AG08396 (cell line): ENCODE results near the gene TOR1B.
"Not testable (repeated sequence)": the region's sequence is repeated elsewhere in the genome, so short reads cannot be mapped to it uniquely, and the experiment has no call there.

ENCODE experiments used
- DNase-seq: peaks from one replicate; pipeline ENCODE4 v3.0.0; 2012; ENCODE audit warnings: low spot score, mixed read lengths

The TOR1B gene

GRCh38 chr9:129802833-129803675, at the start of gene TOR1B:
TSS of gene TOR1B (plus strand) at chr9:129803184. CDS start at chr9:129803213, 29 bp downstream.
- DNase-seq, result peak; percentile 93

- DNase-seq, result no peak
Observed at GRCh38 chr9:129755151-129755550, 47.8 kb upstream of the TOR1B start.

- DNase-seq, result no peak
Observed at GRCh38 chr9:129756191-129756590, 46.8 kb upstream of the TOR1B start.

GRCh38 chr9:129757045-129757444, 45.9 kb upstream of the TOR1B start:
- no peak for DNase-seq

GRCh38 chr9:129759319-129759718, 43.7 kb upstream of the TOR1B start:
- DNase-seq, result no peak

GRCh38 chr9:129759804-129760502, 43.0 kb upstream of the TOR1B start:
- DNase-seq, result no peak

- DNase-seq, result not testable (repeated sequence)
Observed at GRCh38 chr9:129760784-129761183, 42.2 kb upstream of the TOR1B start.

GRCh38 chr9:129761293-129761900, 41.6 kb upstream of the TOR1B start:
- peak; percentile 68 for DNase-seq

GRCh38 chr9:129761901-129762369, 41.0 kb upstream of the TOR1B start:
- peak; percentile 39 for DNase-seq

- peak; percentile 57 for DNase-seq
Observed at GRCh38 chr9:129762370-129762984, 40.5 kb upstream of the TOR1B start.

- DNase-seq, result no peak
Observed at GRCh38 chr9:129762985-129763926, 39.7 kb upstream of the TOR1B start.

- no peak for DNase-seq
Observed at GRCh38 chr9:129765764-129766317, 37.1 kb upstream of the TOR1B start.

GRCh38 chr9:129768486-129768885, 34.5 kb upstream of the TOR1B start:
- DNase-seq, result no peak

GRCh38 chr9:129769669-129770068, 33.3 kb upstream of the TOR1B start:
- DNase-seq, result no peak

GRCh38 chr9:129770741-129771140, 32.2 kb upstream of the TOR1B start:
- no peak for DNase-seq

GRCh38 chr9:129773262-129774048, 29.5 kb upstream of the TOR1B start:
- DNase-seq, result no peak

- DNase-seq, result no peak
Observed at GRCh38 chr9:129774791-129775447, 28.1 kb upstream of the TOR1B start.

GRCh38 chr9:129775448-129775798, 27.6 kb upstream of the TOR1B start:
- no peak for DNase-seq

GRCh38 chr9:129776096-129776495, 26.9 kb upstream of the TOR1B start:
- DNase-seq, result not testable (repeated sequence)

GRCh38 chr9:129776566-129776937, 26.4 kb upstream of the TOR1B start:
- no peak for DNase-seq
